HepG2 (cell line): Measurements from ENCODE around the gene RAD51. TPM values are rescaled to one million over a fixed set of nuclear protein-coding genes. Genes with fewer than 3 reads are reported as not detected.
A peak's percentile ranks its signal among the peaks of the same experiment; 100 is the strongest.

ENCODE experiments used
- ATM ChIP-seq: fragments of 450-650 bp; IDR thresholded peaks from 2 replicates; pipeline ENCODE4 v1.7.1; 2017; ENCODE audit warnings: mild to moderate bottlenecking, borderline replicate concordance
- CEBPZ ChIP-seq: IDR thresholded peaks from 2 replicates; pipeline ENCODE4 v1.6.1; 2012; ENCODE audit warnings: low read length, improper control_type of control experiment
- DNMT3B ChIP-seq: conservative IDR thresholded peaks from 2 replicates; pipeline ENCODE4 v1.6.1; 2016; ENCODE audit warnings: missing biosample characterization, control low read depth
- GRHL1 ChIP-seq: sonication (generic); formaldehyde crosslinking; conservative IDR thresholded peaks from 2 replicates; pipeline ENCODE4 v1.8.0; 2022; ENCODE audit warnings: missing genetic modification reagents
- KIAA2018 ChIP-seq: sonication (generic); formaldehyde crosslinking; IDR thresholded peaks from 2 replicates; pipeline ENCODE4 v1.5.0; 2020; ENCODE audit warnings: mild to moderate bottlenecking, missing genetic modification reagents, borderline replicate concordance
- PHF5A ChIP-seq: IDR thresholded peaks from one replicate; pipeline ENCODE4 v1.6.1; 2018; ENCODE audit warnings: low read depth, missing genetic modification reagents; ENCODE audit not compliant: unreplicated experiment
- SRSF1 ChIP-seq: fragments of 200-400 bp; formaldehyde crosslinking; optimal IDR thresholded peaks from 2 replicates; pipeline ENCODE3; 2017; ENCODE audit warnings: mild to moderate bottlenecking, low read depth, low read length, moderate library complexity
- STAT5B ChIP-seq: sonication (generic); formaldehyde crosslinking; IDR thresholded peaks from 2 replicates; pipeline ENCODE4 v1.4.0; 2020; ENCODE audit warnings: missing genetic modification reagents
- TAF15 ChIP-seq: fragments of 200-400 bp; formaldehyde crosslinking; IDR thresholded peaks from one replicate; pipeline ENCODE4 v1.6.1; 2018; ENCODE audit warnings: mild to moderate bottlenecking, low read depth, low read length; ENCODE audit not compliant: poor library complexity, severe bottlenecking
- ZBTB21 ChIP-seq: sonication (generic); formaldehyde crosslinking; IDR thresholded peaks from 2 replicates; pipeline ENCODE4 v1.4.0; 2020; ENCODE audit warnings: missing genetic modification reagents
- ZFY ChIP-seq: sonication (generic); formaldehyde crosslinking; IDR thresholded peaks from 2 replicates; pipeline ENCODE4 v1.4.0; 2020; ENCODE audit warnings: missing genetic modification reagents
- ZFYVE20 ChIP-seq: sonication (generic); formaldehyde crosslinking; IDR thresholded peaks from 2 replicates; pipeline ENCODE4 v1.8.0; 2023; ENCODE audit warnings: low read depth, mild to moderate bottlenecking, moderate library complexity, missing genetic modification reagents, borderline replicate concordance
- ZKSCAN8 ChIP-seq: IDR thresholded peaks from 2 replicates; pipeline ENCODE4 v1.6.1; 2016; ENCODE audit warnings: borderline replicate concordance, missing genetic modification reagents, missing compliant biosample characterization
- ZNF207 ChIP-seq: fragments of 450-650 bp; IDR thresholded peaks from 2 replicates; pipeline ENCODE4 v1.6.1; 2016; ENCODE audit warnings: antibody characterized with exemption, borderline replicate concordance
- ZNF282 ChIP-seq: fragments of 450-650 bp; IDR thresholded peaks from 2 replicates; pipeline ENCODE4 v1.6.1; 2018; ENCODE audit not compliant: partially characterized antibody
- ZNF563 ChIP-seq: sonication (generic); formaldehyde crosslinking; IDR thresholded peaks from 2 replicates; pipeline ENCODE4 v1.8.0; 2022; ENCODE audit warnings: mild to moderate bottlenecking, moderate library complexity, missing genetic modification reagents
- ZNF746 ChIP-seq: sonication (generic); formaldehyde crosslinking; IDR thresholded peaks from 2 replicates; pipeline ENCODE4 v1.8.0; 2022; ENCODE audit warnings: mild to moderate bottlenecking, missing genetic modification reagents
- polyA plus RNA-seq, 8 experiments: library from polyadenylated mRNA; depleted of rRNA in 3 of 8; stranded (reverse) in 7 of 8; unstranded in 1 of 8; fragments of >200 nt; fragmentation: Illumina TruSeq in 4 of 8; extraction: Trizol in 4 of 8; gene quantifications; 2 replicates each; pipeline versions ENCODE4 v1.2.1 to v1.2.3, GENCODE V29; 2011 to 2016; ENCODE audit warnings: low read depth in 4 of 8, missing spikeins in 1 of 8, mixed read lengths in 1 of 8; ENCODE audit not compliant: insufficient read depth in 1 of 8
- total RNA-seq, 5 experiments: library from RNA; depleted of rRNA; stranded (reverse); fragments of >200 nt; fragmentation: Illumina TruSeq; extraction: Trizol; gene quantifications; 2 replicates each; pipeline ENCODE4 v1.2.3, GENCODE V29; 2016; ENCODE audit warnings: low read depth in 1 of 5

Gene RAD51
- total and polyA plus RNA-seq, 2 of the 13 experiments (the other 11 are each of a cell fraction or from before 2014, with no cell fraction given) = 8.5 to 12.8 TPM

- TF ChIP-seq ZNF746 (peak; percentile 47), ATM (no peak), PHF5A (CRISPR knock-in tag) (no peak), ZNF563 (CRISPR knock-in tag) (peak; percentile 77), ZNF207 (no peak), GRHL1 (CRISPR knock-in tag) (no peak), ZBTB21 (no peak), SRSF1 (no peak), CEBPZ (no peak), DNMT3B (no peak), TAF15 (no peak), STAT5B (CRISPR knock-in tag) (no peak), KIAA2018 (no peak), ZFY (CRISPR knock-in tag) (peak; percentile 79), ZNF282 (no peak), ZFYVE20 (peak; percentile 86), ZKSCAN8 (CRISPR knock-in tag) (no peak)
These were observed at the start of gene RAD51 (continued) for GRCh38 chr15:40694688-40695468.
